IPS-18c (cell line): ENCODE results near the gene HSP90AB1.

Experiments used
- H3K4me3 ChIP-seq: 2 replicates; pipeline ENCODE4 v1.7.0; 2013; ENCODE audit warnings: low read depth, mild to moderate bottlenecking, low read length, moderate library complexity; ENCODE audit not compliant: insufficient read depth
- H3K9me3 ChIP-seq: one replicate; pipeline ENCODE4 v1.6.1; 2013; ENCODE audit warnings: mild to moderate bottlenecking, low read length, moderate library complexity; ENCODE audit not compliant: control insufficient read depth, insufficient read depth

HSP90AB1 gene

DNA sequence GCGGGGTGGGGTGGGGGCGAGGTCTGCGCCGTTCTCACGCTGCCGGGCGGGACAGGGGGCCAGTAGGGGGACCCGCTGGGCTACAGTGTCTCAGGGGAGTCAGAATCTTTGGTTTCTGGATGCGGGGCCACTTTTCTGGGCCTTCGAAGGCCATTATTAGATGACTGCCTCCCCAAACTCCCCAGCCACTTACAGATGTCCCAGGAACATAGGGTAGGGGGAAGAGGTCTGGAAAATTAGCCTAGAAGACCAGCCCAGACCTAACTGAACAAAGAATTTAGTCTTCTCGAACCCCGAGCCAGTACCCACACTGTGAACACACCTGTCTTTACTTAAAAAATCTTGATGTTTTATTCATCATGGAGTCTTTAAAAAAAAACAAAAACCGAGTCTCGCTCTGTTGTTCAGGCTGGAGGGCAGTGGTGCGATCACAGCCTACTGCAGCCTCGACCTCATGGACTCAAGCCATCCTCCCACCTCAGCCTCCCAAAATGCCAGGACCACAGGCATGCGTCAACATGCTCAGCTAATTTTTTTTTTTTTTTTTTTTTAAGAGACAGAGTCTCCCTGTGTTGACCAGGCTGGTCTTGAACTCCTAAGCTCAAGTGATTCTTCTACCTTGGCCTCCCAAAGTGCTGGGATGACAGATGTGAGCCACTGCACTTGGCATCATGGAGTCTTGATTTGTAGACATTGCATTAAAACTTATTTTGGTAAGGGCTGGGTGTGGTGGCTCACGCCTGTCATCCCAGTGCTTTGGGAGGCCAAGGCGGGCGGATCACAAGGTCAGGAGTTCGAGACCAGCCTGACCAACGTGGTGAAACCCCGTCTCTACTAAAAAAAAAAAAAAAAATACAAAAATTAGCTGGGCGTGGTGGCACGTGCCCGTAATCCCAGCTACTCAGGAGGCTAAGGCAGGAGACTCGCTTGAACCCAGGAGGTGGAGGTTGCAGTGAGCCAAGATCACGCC, 26.8 kb upstream of the HSP90AB1 start:
- Histone ChIP-seq H3K9me3 (no peaks in the 10 kb centered on the region), H3K4me3 (peak overlapping the region; percentile 28; the same call in 1 of the 2 replicates)

DNA sequence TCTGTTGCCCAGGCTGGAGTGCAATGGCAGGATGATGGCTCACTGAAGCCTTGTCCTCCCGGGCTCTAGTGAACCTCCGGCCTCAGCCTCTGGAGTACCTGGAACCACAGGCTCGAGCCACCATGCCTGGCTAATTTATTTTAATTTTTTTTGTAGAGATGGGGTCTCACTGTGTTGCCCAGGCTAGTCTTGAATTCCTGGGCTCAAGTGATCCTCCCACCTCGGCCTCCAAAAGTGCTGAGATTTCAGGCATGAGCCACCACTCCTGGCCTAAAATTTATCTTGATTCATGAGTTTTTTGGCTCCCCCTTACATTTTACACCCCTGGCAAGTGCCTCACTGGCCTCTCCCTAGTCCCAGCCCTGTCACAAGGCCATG, 26.0 kb upstream of the HSP90AB1 start:
- H3K9me3 ChIP-seq = no peaks in the 10 kb centered on the region
- H3K4me3 ChIP-seq = no peak overlapping the region

DNA sequence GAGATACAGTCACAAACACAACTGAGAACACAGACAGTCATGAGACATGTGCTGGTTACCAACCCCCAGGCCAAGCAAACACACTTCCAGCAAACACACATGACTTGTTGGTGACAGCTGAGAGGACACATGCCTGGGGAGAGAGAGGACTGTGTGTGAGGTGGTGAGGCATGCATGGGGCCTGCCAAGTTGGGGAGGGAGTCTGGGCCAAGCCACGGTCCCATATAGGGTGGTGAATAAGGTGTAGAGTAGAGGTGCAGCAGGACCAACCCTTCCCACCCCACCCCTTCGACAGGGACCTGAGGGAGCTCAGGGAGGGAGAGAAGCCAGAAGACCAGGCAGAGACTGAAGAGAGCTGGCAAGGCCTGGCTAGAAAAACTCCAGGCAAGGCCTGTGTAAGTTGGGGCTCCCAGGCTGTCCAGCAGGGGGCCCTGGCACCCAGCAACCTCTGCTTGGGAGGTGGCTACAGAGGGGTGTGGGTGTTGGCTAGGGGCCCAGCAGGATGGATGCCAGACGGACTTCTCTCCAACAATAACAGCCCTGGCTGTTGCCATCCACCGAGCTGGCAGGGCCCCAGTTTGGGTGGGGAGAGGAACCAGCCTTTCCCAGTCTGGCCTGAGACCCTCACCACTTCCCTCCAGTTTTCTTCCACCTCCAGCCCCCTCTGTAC, 25.5 kb upstream of the HSP90AB1 start:
- no peaks in the 10 kb centered on the region for H3K9me3 ChIP-seq
- H3K4me3 ChIP-seq = no peak overlapping the region

GRCh38 chr6:44221961-44222335, 25.0 kb upstream of the HSP90AB1 start:
- Histone ChIP-seq H3K4me3 (no peak overlapping the region), H3K9me3 (no peaks in the 10 kb centered on the region)

- Histone ChIP-seq H3K9me3 (no peaks in the 10 kb centered on the region), H3K4me3 (peak overlapping the region; percentile 46)
These were observed 24.2 kb upstream of the HSP90AB1 start for GRCh38 chr6:44222486-44223318.

DNA sequence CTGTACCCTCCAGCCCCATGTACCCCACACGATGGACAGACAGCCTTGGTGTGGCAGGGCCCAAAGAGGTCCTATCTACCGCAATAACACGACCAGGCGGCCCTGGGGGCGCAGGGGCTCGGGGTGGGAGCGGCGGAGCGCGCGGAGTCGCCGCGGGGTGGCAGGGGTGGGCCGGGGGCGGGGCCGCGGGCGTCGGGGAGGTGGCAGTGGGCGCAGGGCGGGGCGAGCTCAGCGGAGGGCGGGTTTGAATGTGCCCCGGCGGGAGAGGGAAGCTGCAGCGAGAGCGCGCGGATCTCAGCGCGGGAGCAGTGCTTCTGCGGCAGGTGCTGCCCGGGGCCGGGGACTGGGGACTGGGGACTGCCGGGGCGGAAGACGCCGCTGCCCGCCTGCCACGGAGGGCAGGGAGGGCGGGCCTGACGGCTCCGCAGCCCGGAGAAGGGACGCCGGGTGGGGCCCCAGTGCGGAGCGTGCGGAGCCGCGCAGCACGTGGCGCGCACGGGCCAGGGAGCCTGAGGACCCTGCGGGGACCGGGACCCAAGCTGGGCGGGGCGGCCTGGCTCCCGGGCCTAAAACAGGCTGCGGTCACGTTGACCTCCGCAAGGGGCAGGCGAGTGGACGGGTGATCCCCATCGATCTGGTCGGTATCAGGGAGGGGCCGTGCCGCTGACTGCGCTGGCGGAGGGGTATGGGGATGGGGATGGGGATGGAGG, 23.4 kb upstream of the HSP90AB1 start, which contains the start of gene SLC29A1:
SLC29A1 (plus strand) TSS at position 277 of the 710 bp plus-strand sequence. CDS start 3,719 bp downstream, outside the sequence.
- Histone ChIP-seq H3K4me3 (peak within 1 kb of the TSS; percentile 46), H3K9me3 (no peaks in the 10 kb centered on the region)

DNA sequence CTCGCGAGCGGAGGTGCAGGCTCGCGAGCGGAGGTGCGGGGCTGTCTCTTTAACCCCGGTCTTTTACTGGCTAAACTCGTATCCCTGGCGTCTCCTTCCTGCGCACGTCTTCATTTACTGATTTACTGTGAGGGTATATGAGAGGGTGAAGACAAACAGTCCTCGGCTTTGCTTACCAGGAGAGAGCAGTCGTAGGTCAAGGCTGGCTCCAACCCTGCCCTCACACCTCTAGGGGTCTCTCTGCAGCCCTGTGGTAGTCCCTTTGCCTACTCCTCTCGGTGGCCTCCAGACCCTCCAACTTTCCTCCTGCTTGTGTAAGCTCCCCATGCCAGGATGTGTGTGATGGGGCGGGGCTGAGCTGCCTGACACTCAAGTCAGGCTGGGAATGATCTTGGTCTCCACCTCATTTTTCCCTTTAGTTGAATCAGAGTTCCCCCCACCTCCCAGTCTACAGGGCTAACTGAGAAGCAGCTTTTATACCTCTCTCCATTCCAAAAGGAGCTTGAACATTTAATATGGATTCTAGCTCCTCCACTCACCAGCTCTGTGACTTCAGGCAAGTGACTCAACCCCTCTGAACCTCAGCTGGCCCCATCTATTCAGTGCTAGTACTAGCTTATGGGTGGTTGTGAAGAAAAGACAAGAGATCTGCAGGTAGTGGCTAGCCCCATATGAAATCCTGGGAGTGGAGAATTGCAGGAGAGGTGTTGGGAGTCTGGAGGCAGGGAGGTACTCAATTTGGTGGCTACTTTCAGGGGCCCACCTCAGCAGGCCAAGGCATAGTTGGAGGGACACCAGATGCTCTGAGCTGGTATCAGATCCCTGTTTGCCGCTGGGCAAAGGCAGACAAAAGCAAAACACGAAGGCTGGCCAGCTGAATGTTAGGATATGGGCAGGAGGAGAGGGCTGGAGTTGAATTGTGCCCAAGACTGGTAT, 22.6 kb upstream of the HSP90AB1 start:
- H3K9me3 ChIP-seq = no peaks in the 10 kb centered on the region
- H3K4me3 ChIP-seq = peak overlapping the region; percentile 43

GRCh38 chr6:44224965-44225305, 22.0 kb upstream of the HSP90AB1 start:
- H3K4me3 ChIP-seq = peak overlapping the region; percentile 43

DNA sequence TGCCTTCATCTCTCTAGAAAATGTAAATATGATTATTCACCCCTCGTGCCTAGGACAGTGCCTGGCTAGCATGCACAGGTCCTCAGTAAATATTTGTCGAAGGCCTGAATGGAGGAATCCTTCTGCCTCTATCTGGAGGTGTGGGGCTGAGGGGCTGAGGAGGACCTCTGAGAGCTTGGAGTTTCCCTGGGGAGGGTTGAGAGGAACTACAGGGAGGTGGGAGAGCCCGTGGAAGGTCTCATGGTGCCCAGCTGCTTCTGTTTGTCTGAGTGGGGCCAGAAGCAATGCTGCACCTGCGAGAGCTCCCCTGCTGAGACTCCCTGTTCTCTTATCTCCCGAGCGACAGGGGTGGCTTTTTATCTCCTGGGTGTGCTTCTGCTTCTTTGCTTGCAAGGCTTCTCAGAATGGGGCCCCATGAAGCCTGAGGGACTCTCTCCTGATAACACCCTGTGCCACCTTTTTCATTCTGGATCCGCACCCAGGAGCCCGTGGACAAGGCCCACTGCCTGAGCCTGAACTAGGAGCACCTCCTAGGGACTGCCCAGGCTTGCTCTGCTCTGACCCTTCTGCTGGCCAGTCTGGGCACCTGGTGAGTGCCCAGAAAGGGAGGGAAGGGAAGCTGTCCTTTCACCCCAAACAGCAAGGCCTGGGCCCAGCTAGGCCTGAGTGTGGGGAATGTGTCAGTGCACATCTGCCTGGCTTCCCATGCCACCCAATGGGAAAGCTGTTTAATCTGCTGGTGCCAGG, 21.1 kb upstream of the HSP90AB1 start:
- no peaks in the 10 kb centered on the region for H3K9me3 ChIP-seq
- H3K4me3 ChIP-seq = peak overlapping the region; percentile 20; the same call in 1 of the 2 replicates

More at GRCh38 chr6:44224965-44225305, 22.0 kb upstream of the HSP90AB1 start:
- H3K9me3 ChIP-seq = no peaks in the 10 kb centered on the region

DNA sequence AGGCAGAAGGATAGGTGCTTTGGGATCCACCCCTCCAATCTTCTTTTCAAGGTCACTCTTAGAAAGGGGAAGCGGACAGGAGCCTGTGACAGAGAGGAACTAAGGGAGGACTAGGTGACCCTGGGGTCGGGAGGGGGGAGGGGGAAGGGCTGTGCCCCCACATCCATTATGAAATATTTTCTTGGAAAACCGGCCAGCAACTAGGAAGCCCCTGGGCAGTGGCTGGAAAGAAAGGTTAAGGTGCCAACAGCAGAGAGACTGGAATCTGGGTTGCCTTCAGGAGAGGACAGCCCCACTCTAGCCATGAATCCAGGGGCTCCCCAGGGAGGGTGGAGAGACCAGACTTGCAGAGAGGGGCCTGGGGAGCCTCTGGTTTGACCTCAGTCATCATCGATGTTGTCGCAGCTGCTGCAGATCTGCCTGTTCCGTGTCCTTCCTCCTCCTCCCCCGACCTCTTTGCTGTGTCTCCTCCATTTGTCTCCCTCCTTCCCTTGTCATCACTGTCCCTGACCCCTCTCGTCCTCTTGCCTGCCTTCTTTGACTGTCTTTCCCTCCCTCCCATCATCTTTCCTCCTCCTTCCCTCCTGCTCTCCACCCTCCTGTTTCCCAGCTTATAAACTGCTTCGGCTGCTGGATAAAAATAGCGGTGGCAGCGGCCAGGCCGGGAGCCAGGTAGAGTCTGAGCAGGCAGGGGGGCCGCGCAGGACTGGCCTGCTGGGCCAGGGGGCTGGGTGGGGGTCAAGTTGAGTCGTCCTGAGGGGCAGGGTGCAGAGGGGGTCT, 20.3 kb upstream of the HSP90AB1 start:
- H3K9me3 ChIP-seq = no peaks in the 10 kb centered on the region
- peak overlapping the region; percentile 20; the same call in 1 of the 2 replicates for H3K4me3 ChIP-seq

- Histone ChIP-seq H3K9me3 (no peaks in the 10 kb centered on the region), H3K4me3 (no peak overlapping the region)
These were observed 19.6 kb upstream of the HSP90AB1 start for GRCh38 chr6:44227148-44227793.

DNA sequence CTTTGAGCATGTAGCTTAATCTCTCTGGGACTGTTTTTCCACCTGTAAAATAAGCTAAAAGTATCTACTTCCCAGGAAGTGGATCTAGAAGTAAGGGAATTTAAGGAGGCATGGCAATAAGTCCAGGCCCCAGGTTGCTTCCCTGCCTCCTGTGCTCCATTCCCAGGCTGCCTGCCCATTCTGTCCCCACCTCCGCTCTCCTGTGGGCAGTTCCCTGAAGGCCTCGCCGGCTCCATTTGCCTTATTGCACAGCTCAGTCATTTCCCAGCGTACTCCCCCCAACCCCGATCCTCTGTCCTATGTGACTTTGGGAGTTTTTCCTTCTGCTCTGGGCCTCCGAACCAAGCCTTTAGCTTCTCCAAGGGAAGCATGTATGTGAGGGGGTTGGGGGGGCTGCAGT, 18.9 kb upstream of the HSP90AB1 start:
- H3K4me3 ChIP-seq = no peak overlapping the region
- no peaks in the 10 kb centered on the region for H3K9me3 ChIP-seq

GRCh38 chr6:44228433-44228832, 18.5 kb upstream of the HSP90AB1 start:
- Histone ChIP-seq H3K9me3 (no peaks in the 10 kb centered on the region), H3K4me3 (no peak overlapping the region)

- no peaks in the 10 kb centered on the region for H3K9me3 ChIP-seq
These were observed 18.1 kb upstream of the HSP90AB1 start for GRCh38 chr6:44228836-44229235.

More at GRCh38 chr6:44228836-44229235, 18.1 kb upstream of the HSP90AB1 start:
- no peak overlapping the region for H3K4me3 ChIP-seq
